Measurements from ENCODE around the gene LRRC49.

LRRC49 gene

DNA sequence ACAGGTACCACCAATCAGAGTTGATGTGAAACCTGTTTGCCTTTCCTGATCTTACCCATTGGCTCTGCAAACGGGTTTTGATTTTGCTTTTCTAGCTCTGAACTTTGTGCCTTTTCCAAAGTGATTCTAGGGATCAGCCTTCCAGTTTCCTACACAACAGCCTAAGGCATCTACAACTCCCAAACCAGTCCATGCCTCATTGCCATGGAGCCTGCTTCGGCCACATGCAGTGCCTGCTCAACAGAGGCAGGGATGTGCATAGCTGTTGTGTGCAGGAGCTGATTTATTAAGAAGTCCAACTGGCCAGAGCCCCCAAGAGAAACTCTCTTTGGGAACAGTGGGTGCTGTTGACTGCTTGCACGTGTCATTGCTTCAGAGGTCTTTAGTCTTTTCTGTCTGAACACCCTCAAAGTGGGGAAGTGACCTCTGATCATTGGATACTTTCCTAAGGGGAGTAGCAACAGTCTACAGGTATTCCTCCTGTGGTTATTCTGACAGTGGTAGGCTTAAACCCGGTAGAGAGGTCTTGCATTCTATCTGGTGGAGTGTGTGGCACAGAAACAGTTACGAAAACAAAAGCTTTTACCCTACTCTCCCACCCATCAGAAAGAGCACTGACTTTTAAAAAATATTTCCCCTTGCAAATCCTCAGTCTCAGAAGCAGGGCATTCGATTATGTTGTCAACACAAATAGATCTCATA, 186.0 kb downstream of the LRRC49 start:
- TF ChIP-seq, protein P1, sequence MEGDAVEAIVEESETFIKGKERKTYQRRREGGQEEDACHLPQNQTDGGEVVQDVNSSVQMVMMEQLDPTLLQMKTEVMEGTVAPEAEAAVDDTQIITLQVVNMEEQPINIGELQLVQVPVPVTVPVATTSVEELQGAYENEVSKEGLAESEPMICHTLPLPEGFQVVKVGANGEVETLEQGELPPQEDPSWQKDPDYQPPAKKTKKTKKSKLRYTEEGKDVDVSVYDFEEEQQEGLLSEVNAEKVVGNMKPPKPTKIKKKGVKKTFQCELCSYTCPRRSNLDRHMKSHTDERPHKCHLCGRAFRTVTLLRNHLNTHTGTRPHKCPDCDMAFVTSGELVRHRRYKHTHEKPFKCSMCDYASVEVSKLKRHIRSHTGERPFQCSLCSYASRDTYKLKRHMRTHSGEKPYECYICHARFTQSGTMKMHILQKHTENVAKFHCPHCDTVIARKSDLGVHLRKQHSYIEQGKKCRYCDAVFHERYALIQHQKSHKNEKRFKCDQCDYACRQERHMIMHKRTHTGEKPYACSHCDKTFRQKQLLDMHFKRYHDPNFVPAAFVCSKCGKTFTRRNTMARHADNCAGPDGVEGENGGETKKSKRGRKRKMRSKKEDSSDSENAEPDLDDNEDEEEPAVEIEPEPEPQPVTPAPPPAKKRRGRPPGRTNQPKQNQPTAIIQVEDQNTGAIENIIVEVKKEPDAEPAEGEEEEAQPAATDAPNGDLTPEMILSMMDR (IDR thresholded peaks at IDR 0.05; ENCODE audit: borderline replicate concordance, insufficient read depth, low read depth, low read length): no peak
- H3K4me3 ChIP-seq (ENCODE audit: low read depth, low read length): no peak overlapping the region

DNA sequence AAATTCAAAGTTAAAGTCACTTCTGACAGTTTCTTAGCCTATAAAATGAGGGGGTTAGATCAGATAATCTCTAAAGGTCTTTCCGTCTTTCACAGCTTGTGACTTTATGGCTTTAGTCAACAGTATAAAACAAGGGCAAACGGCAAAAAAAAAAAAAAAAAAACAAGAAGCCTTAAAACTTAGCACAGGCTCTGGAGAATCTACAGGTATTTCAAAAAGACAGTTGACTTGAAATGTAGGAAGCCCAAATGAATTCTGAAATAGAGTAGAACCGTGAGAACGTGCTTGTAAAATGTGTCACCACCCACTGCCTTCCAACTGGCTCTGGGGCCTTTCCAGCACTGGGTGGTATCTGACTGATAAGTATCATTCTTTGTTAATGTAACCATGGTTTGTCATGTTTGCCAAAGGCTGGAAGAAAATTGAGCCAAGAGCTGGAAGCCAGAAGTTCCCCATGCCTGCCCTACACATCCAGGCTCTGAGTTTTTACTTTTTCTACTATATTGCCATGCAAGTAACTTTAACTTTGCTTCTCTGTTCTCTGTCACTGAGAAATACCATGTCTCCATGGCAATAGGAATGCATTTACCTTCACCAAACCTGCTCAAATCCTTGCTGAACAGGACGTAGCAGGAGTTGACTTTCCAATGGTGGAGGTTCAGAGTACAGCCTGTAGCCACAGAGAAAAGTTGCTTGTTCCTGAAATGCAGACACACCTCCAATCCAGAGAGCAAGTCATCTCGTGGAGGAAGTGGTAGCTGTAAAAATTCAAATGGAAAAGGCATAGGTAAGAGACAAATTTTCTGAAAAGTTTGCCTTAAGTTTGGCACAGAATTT, 186.8 kb downstream of the LRRC49 start:
- no peak overlapping the region for H3K4me3 ChIP-seq (ENCODE audit: low read depth, low read length)
- TF ChIP-seq, protein P1 (IDR thresholded peaks at IDR 0.05; ENCODE audit: borderline replicate concordance, insufficient read depth, low read depth, low read length): no peak

DNA sequence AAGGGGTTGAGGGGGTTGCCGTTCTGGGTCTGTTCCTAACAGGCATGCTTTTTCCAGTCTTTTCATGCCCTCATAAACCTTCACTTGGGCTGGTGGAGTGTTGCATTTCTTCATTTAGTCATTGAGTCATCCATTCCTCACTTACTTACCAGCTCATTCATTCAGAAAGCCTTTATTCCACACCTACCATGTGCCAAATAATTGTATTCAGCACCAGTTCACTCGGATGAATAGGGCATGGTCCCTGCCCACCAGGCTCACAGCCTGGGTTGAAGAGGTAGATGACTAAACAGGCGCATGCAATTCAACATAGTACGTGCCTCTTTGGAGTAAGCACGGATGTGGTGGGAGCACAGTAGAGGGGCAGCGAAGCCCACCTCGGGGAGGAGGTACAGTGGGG, 187.5 kb downstream of the LRRC49 start:
- TF ChIP-seq, protein P1 (IDR thresholded peaks at IDR 0.05; ENCODE audit: borderline replicate concordance, insufficient read depth, low read depth, low read length): no peak
- no peak overlapping the region for H3K4me3 ChIP-seq (ENCODE audit: low read depth, low read length)

DNA sequence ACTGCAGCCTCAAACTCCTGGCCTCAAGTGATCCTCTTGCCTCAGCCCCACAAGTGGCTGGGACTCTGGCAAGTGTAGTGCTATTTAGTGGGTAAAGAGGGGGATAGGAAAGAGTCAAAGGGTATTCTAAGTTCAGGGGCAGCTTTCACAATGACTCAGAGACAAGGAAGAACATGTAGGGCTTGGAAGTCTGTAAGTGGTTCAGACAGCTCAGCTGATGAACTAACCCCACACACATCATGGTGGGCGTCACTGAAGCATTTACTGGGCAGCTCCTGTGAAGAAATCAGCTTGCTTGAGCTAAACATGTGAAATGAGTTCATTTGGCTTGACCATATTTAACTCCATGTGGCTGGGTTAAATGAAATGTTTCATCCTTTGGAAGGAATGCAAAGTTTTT, 188.1 kb downstream of the LRRC49 start:
- TF ChIP-seq, protein P1 (IDR thresholded peaks at IDR 0.05; ENCODE audit: borderline replicate concordance, insufficient read depth, low read depth, low read length): no peak
- no peak overlapping the region for H3K4me3 ChIP-seq (ENCODE audit: low read depth, low read length)

DNA sequence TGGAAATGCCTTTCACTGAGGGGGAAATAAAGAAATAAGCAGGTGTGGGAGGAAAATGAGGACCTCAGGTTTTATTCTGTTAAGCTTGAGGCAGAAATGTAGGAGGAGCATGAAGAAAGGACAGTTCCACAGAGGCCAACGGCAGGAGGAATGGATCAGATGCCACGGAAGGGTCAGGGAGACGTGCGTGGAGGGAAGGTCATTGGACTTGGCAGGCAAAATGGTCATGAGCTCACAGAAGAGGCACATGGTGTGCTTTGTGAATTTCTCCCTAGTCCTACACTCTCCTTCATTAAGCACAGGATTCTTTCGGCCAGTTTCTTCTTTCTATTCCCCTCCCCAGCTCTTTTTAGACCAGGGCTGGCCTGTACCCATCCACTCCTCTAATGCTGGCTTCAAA, 190.2 kb downstream of the LRRC49 start:
- TF ChIP-seq, protein P1 (IDR thresholded peaks at IDR 0.05; ENCODE audit: borderline replicate concordance, insufficient read depth, low read depth, low read length): no peak
- H3K4me3 ChIP-seq (ENCODE audit: low read depth, low read length): no peak overlapping the region

DNA sequence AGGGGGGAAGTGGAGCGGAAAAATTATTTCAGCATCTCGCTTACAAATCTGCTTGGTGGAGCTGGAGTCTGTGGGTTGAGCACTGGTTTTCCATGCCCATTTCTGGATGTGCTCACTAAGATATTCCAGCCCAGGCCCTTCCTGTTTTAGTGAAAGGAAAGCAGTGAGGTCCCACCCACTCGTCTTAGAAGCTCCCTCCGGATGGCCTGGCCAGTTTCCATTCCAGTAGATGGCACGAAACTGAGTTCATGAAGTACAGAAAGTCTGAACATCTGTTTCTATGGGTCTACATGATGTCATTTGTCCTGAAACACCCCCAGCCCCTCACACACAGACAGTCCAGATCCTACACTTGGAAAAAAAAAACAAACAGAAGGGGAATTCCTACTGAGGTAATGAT, 190.7 kb downstream of the LRRC49 start:
- TF ChIP-seq, protein P1 (IDR thresholded peaks at IDR 0.05; ENCODE audit: borderline replicate concordance, insufficient read depth, low read depth, low read length): no peak
- no peak overlapping the region for H3K4me3 ChIP-seq (ENCODE audit: low read depth, low read length)

DNA sequence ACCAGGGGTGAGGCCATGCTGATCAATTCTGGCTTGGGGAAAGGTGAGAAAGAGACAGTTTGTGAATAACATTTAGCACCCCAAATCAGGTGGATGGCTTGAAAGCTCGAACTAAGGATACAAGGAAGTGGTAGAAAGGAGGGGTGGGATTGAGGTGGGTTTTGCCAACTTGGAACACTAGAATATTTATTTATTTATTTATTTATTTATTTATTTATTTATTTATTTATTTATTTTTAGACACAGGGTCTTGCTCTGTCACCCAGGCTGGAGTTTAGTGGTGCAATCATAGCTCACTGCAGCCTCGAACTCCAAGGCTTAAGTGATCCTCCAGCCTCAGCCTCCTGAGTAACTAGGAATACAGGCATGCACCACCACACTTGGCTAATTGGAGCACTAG, 191.6 kb downstream of the LRRC49 start:
- TF ChIP-seq, protein P1 (IDR thresholded peaks at IDR 0.05; ENCODE audit: borderline replicate concordance, insufficient read depth, low read depth, low read length): no peak
- H3K4me3 ChIP-seq (ENCODE audit: low read depth, low read length): no peak overlapping the region

Measured in GM12875 (cell line).